Large intestine (tissue), 3 donors: ENCODE data around the gene LRRC27. TPM values are rescaled to one million over a fixed set of nuclear protein-coding genes. Genes with fewer than 3 reads are reported as not detected.
"Not testable (repeated sequence)": the region's sequence is repeated elsewhere in the genome, so short reads cannot be mapped to it uniquely, and the experiment has no call there.

ENCODE experiments used
- DNase-seq, 2 donors: peaks; one replicate each; pipeline versions ENCODE4 v3.0.0 to v3.0.0-alpha.2; 2013
- H3K27ac ChIP-seq: one replicate; pipeline ENCODE4 v1.5.1; 2013; ENCODE audit warnings: low read length
- H3K27me3 ChIP-seq: 2 replicates; pipeline ENCODE4 v1.6.1; 2013; ENCODE audit warnings: low read length; ENCODE audit not compliant: control insufficient read depth, insufficient read depth
- H3K36me3 ChIP-seq: 2 replicates; pipeline ENCODE4 v1.6.1; 2013; ENCODE audit warnings: low read length; ENCODE audit not compliant: control insufficient read depth, insufficient read depth
- H3K4me1 ChIP-seq: one replicate; pipeline ENCODE4 v1.6.1; 2013; ENCODE audit warnings: low read length; ENCODE audit not compliant: control insufficient read depth, insufficient read depth
- H3K4me3 ChIP-seq: one replicate; pipeline ENCODE4 v1.5.1; 2013; ENCODE audit warnings: low read length
- H3K9me3 ChIP-seq: one replicate; pipeline ENCODE4 v1.6.1; 2013; ENCODE audit warnings: mild to moderate bottlenecking, low read depth, low read length, moderate library complexity; ENCODE audit not compliant: control insufficient read depth
- WGBS: methylation state at CpG from one replicate; pipeline ENCODE4 v1.1.5; 2013; ENCODE audit warnings: low lambda C conversion rate; ENCODE audit not compliant: insufficient coverage; 5-methylcytosine and 5-hydroxymethylcytosine counted together
- polyA plus RNA-seq: library from polyadenylated mRNA; unstranded; fragments of 120-200 nt; gene quantifications from one replicate; pipeline ENCODE4 v1.2.1, GENCODE V29; 2013

Gene LRRC27
- polyA plus RNA-seq, 1 donor, result 20.7 TPM

GRCh38 chr10:132384618-132385388 is 52.8 kb downstream of the LRRC27 start:
- Histone ChIP-seq H3K36me3 (no peaks in the 10 kb centered on the region), H3K9me3 (no peaks in the 10 kb centered on the region), H3K4me1 (peaks cover 19% of the 10 kb centered on the region), H3K4me3 (no peak overlapping the region), H3K27ac (no peak overlapping the region), H3K27me3 (peaks cover 2% of the 10 kb centered on the region)
- WGBS, result 100% methylated on average over 1 of the region's 20 CpGs
- no peak for DNase-seq

- Histone ChIP-seq H3K4me3 (no peak overlapping the region), H3K27me3 (peaks cover 2% of the 10 kb centered on the region), H3K9me3 (no peaks in the 10 kb centered on the region), H3K4me1 (peaks cover 22% of the 10 kb centered on the region), H3K36me3 (no peaks in the 10 kb centered on the region), H3K27ac (no peak overlapping the region)
- DNase-seq, result no peak
- WGBS, result 69% methylated on average over 2 of the region's 5 CpGs
These were observed 53.3 kb downstream of the LRRC27 start for GRCh38 chr10:132385389-132385667.

DNA sequence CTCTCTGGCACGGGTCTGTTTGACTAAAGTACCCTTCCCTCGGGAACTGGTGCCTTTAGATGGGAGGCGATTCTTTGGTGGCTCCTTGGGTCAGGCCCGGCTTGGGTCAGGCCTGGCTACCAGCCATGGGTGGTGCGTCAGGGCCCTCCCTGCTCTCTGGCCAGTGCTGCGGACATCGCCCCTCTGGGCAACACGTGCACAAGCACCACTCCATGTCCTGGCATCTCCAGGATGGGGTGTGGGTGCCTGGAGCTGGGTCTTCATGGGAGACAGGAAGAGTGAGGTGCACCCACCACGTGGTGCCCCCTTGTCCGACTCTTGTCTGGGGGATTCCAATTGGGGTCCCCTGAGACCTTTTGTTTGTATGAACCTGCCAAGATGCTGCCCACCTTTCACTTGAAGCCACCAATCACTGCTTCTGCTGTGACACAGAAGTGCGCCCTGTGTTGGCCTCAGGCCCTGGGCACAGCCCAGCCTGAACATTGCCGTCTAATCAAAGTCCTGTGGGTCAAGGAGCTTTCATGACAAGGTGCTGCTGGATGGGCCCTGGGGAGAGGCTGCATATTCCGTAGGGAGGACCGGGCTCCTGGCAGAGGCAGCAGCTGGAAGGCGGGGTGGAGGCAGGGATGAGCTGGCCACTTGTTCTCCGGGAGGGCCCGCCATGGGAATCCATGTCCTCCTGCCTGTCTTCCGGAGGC is 53.9 kb downstream of the LRRC27 start:
- Histone ChIP-seq H3K27ac (no peak overlapping the region), H3K4me3 (no peak overlapping the region), H3K36me3 (no peaks in the 10 kb centered on the region), H3K27me3 (peaks cover 2% of the 10 kb centered on the region), H3K4me1 (peaks cover 25% of the 10 kb centered on the region), H3K9me3 (no peaks in the 10 kb centered on the region)
- WGBS, result no CpG with 5 or more reads among the region's 18 CpGs
- DNase-seq, result peak in 1 of 2 donors; percentile 36

DNA sequence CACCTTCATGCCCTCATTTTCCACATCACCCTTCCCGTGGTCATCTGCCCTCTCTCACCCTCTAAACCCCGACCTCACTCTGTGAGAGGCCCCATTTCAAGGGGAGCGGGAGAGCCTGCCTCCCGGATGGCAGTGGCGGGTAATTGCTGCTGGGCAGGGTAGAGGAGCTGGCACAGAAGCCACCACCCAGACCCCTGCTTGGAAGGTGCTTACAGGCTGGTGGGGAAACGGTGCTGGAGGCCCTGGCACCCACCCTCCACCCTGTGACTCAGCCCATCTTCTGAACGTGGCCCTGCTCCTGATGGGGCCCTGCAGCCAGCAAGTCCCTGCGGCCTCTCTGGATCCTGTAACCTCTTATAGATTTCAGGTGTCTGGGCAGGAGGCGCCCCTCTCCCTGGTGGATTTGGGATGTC is 54.4 kb downstream of the LRRC27 start:
- Histone ChIP-seq H3K27ac (no peak overlapping the region), H3K36me3 (no peaks in the 10 kb centered on the region), H3K4me1 (peaks cover 31% of the 10 kb centered on the region), H3K27me3 (peaks cover 2% of the 10 kb centered on the region), H3K4me3 (no peak overlapping the region), H3K9me3 (no peaks in the 10 kb centered on the region)
- WGBS, result no CpG with 5 or more reads among the region's 9 CpGs
- DNase-seq, result no peak

DNA sequence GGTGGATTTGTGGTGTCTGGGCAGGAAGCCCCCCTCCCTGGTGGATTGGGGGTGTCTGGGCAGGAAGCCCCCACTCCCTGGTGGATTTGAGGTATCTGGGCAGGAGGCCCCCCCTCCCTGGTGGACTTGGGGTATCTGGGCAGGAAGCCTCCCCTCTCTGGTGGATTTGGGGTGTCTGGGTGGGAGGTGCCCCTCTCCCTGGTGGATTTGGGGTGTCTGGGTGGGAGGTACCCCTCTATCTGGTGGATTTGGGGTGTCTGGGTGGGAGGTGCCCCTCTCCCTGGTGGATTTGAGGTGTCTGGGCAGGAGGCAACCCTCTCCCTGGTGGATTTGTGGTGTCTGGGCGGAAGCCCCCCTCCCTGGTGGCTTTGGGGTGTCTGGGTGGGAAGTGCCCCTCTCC is 54.9 kb downstream of the LRRC27 start:
- no CpG with 5 or more reads among the region's 1 CpG for WGBS
- not testable (repeated sequence) for DNase-seq, H3K27ac ChIP-seq, H3K4me3 ChIP-seq, H3K27me3 ChIP-seq, H3K9me3 ChIP-seq, H3K36me3 ChIP-seq
- H3K4me1 ChIP-seq, result peaks cover 34% of the 10 kb centered on the region

DNA sequence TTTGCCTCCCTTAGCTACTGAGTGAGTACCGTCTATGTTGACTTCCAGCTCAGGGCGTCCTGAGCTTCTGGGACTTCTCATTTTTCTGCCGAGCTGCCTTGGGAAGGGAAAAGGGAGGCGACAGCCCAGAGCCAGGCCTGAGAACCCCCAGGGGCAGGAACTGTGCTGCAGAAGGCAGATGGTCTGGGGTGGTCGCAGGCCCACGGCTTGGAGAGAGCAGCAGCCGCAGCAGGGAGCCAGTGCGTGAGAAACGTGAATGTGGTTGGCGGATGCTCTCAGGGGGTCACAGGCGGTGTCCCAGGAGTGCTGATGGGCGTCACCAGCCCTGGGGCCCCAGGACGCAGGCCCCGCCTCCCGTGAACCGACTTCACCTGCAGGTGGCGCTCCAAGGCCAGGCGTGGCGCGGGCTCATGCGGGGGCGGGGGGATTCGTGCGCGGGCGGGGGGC is 55.8 kb downstream of the LRRC27 start:
- no CpG with 5 or more reads among the region's 26 CpGs for WGBS
- no peaks in the 10 kb centered on the region for H3K36me3 ChIP-seq
- H3K27ac ChIP-seq, result peak overlapping the region; percentile 43
- H3K4me1 ChIP-seq, result peaks cover 34% of the 10 kb centered on the region
- H3K9me3 ChIP-seq, result no peaks in the 10 kb centered on the region
- DNase-seq, result peak; percentile 68 to 72
- H3K27me3 ChIP-seq, result peaks cover 2% of the 10 kb centered on the region
- peak overlapping the region; percentile 28 for H3K4me3 ChIP-seq

DNA sequence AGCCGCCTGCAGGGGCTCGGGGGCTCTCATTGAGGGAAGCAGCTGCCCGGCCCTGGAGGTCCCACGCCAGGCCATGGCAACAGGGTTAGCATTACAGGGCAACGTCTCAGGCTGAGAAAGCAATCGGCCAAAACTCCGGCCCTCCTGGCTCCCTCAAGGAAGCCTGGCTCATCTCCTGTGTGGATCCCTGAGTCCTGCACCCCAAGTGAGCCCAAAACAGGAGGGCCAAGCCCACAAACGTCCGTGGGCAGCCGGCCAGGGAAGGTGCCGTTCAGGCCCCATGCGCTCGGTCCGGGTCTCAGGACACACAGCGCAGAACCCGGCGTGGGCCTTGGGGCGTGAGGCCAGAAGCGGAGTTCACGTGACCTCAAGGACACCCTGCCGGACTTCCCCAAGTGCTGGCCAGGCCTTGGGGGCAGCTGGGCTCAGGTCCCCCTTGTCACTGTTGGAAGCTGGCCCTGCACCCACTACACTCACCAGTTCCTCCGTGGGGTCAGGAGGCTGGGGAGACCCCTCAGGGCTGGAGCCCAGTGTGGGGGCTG is 57.0 kb downstream of the LRRC27 start:
- WGBS, result no CpG with 5 or more reads among the region's 22 CpGs
- Histone ChIP-seq H3K27ac (no peak overlapping the region), H3K4me1 (peaks cover 34% of the 10 kb centered on the region), H3K4me3 (no peak overlapping the region), H3K27me3 (no peaks in the 10 kb centered on the region), H3K36me3 (no peaks in the 10 kb centered on the region), H3K9me3 (no peaks in the 10 kb centered on the region)
- no peak for DNase-seq

DNA sequence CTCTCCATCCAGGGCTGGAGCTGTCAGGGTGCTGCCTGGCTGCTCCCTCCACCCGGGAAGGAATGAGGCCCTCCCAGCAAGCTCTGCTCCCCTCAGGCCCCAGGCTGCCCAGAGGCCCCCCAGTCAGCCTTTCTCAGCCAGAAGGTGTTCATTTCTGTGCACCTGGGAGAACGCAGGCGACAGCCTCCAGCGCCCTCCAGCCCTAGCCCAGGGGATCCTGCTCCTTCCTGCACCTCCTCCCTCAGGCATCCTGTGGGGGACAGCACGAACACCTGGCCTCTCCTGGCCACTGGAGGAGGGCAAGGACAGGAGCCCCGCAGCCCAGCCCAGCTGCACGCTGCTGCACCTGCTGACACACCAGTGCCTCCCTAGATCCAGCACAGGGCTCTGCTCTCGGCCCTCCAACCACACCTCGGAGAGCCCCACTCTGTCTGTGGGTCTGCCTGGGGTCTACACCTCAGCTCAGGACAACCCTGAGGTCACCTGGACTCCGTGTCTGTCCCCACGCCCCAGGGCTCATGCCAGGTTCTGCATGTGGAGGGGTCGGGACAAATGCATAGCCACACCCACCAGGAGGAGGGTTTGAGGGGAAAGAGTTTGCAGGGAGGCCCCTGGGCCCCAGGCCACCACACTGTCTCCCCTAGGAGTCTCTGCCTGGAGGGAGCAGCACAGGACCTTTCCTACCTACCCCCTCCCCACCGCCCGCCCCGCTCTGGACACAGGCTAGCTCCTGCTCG is 57.6 kb downstream of the LRRC27 start:
- Histone ChIP-seq H3K36me3 (no peaks in the 10 kb centered on the region), H3K9me3 (no peaks in the 10 kb centered on the region), H3K27me3 (no peaks in the 10 kb centered on the region), H3K4me3 (no peak overlapping the region), H3K27ac (no peak overlapping the region), H3K4me1 (peaks cover 38% of the 10 kb centered on the region)
- peak in 1 of 2 donors; percentile 64 for DNase-seq
- WGBS, result no CpG with 5 or more reads among the region's 16 CpGs

DNA sequence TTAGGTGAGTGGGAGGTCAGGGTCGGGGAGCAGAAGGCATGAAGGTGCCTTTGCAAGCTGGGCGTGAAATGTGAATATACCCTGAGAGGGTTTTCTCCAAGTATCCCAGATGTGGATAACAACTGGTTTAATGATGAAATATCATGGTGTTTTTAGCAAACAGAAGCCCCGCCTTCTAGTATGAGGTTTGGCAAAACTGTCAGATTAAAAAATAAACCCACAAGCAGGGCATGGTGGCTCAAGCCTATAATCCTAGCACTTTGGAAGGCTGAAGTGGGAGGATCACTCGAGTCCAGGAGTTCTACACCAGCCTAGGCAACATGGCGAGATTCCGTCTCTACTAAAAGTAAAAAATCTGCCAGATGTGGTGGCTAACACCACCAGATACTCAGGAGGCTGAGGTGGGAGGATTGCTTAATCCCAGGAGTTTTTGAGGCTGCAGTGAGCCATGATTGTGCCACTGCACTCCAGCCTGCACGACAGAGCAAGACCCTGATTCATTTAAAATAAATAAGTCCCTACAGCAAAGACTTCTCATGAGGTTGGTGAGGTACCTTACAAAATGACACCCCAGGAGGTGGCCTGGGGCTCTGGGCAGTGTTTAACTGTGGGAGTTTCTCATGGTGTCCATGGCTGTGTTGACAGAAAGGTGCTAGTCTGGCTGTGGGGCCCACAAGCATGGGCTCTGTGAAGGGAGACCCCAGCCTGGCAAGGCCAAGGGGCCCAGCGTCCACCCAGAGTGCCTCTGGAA is 58.4 kb downstream of the LRRC27 start:
- WGBS, result no CpG with 5 or more reads among the region's 8 CpGs
- H3K9me3 ChIP-seq, result no peaks in the 10 kb centered on the region
- H3K27ac ChIP-seq, result no peak overlapping the region
- H3K4me1 ChIP-seq, result peaks cover 45% of the 10 kb centered on the region
- H3K27me3 ChIP-seq, result no peaks in the 10 kb centered on the region
- H3K4me3 ChIP-seq, result no peak overlapping the region
- DNase-seq, result no peak
- no peaks in the 10 kb centered on the region for H3K36me3 ChIP-seq
